ENCODE data around the gene NDNF.

The NDNF gene

GRCh38 chr4:121014544-121014943 is 57.8 kb downstream of the NDNF start:
- no peak for DNase-seq (ENCODE audit: low read depth)

- no peak for DNase-seq (ENCODE audit: low read depth)
Measured at GRCh38 chr4:121011780-121012340, 60.5 kb downstream of the NDNF start.

DNA sequence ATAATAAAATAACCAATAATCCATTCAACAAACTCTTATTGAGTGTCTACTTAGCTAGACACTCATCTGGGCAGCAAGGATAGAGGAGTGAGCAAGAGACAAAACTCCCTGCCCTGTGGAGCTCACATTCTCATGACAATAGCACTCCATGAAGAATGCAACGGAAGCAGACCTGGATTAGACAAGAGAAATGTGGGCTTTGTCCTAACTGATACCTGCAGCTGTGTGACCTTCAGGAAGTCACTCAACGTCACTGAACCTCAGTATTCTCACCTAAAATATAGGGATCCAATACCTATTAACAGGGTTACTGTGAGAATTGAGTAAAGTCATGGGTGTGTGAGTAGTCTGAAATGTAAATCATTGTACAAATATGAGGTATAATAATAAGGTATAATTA is 61.2 kb downstream of the NDNF start:
- no peak for DNase-seq (ENCODE audit: low read depth)

DNA sequence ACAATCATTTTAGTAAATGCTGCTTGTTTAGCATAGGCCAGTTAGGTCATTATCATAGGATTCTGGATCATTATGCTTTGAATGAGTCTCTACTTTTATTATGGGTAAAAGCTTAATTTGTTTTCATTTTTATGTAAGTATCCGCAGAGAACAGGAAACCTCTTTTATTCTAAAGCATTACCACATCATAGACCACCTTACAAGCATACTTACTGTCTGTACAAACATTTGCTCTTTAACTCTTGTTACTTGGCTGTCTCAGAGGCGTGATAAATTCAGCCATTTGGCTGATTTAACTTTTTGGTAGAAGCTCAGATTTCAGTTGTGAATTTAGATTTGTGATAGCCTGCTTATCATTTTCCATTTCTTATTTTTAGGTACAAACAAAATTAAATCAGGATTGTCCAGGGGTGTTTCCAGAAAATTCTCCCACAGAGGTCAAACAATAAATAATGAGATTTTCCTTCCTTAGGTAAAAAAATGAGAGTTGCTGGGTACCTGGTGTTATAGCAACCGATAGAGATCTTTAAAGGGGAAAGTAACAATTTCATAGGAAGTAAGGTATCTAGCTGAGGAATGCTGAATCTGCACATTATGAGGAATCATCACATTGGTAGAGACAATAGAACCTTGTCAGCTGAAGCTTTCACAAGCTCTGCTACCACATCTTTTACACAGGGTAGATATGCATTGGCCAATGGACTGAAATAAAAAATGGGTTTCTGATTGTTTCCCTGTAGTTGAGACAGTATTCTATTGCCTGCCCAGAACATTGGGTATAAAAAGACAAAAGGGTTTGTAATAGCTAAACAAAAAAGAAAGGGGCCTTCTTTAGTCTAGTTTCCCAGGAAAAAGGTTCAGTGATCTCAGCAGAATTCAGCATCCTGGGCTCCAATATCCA is 62.5 kb downstream of the NDNF start:
- DNase-seq (ENCODE audit: low read depth), result no peak

DNA sequence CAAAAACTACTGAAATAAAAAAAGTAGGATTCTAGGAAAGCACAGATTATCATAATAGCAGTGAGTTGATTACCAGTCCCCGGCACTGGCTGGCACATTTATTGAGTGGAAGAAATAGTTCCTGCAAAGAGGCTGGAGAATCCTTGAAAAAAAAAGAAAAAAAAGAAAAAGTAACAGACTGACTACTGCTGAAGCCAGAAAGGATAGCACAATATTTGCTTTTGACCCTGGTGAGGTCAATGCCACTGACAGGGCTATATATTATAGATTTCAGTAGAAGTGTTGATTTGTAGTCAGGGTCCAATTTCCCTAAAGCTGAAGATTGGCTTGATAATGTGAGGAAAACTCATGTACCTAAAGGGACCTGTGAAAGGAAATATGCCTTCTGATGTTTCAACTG is 64.7 kb downstream of the NDNF start:
- no peak for DNase-seq (ENCODE audit: low read depth)

GRCh38 chr4:121003863-121004262 is 68.5 kb downstream of the NDNF start:
- DNase-seq (ENCODE audit: low read depth), result no peak

- DNase-seq (ENCODE audit: low read depth), result no peak
Measured at GRCh38 chr4:120995266-120996010, 76.9 kb downstream of the NDNF start.

GRCh38 chr4:120994521-120994920 is 77.8 kb downstream of the NDNF start:
- DNase-seq (ENCODE audit: low read depth), result no peak

GRCh38 chr4:120991885-120992284 is 80.5 kb downstream of the NDNF start:
- no peak for DNase-seq (ENCODE audit: low read depth)

- DNase-seq (ENCODE audit: low read depth), result no peak
Measured at GRCh38 chr4:120990246-120990645, 82.1 kb downstream of the NDNF start.

Data from stimulated activated CD8-positive, alpha-beta memory T cell treated with anti-CD3 and anti-CD28 coated beads, Interleukin-12 subunit alpha, Interleukin-12 subunit beta, amount 100 ng/mL, for 4 hours (primary cell).